KOPT-K1 (cell line): ENCODE results near the gene SYNGR4.

Source experiments
- H3K27ac ChIP-seq: fragments of 200-600 bp; sonication (generic); 2 replicates; pipeline ENCODE4 v1.5.1; 2016; ENCODE audit warnings: antibody characterized with exemption, mild to moderate bottlenecking, low read depth, low read length; ENCODE audit not compliant: poor library complexity, severe bottlenecking
- H3K36me3 ChIP-seq: fragments of 200-600 bp; sonication (generic); 2 replicates; pipeline ENCODE4 v1.5.1; 2017; ENCODE audit warnings: antibody characterized with exemption, mild to moderate bottlenecking, low read length, moderate library complexity; ENCODE audit not compliant: insufficient read depth
- H3K9me3 ChIP-seq: fragments of 200-600 bp; sonication (generic); 2 replicates; pipeline ENCODE4 v1.5.1; 2017; ENCODE audit warnings: antibody characterized with exemption, low read length, mild to moderate bottlenecking; ENCODE audit not compliant: insufficient read depth, poor library complexity, severe bottlenecking

SYNGR4 gene

DNA sequence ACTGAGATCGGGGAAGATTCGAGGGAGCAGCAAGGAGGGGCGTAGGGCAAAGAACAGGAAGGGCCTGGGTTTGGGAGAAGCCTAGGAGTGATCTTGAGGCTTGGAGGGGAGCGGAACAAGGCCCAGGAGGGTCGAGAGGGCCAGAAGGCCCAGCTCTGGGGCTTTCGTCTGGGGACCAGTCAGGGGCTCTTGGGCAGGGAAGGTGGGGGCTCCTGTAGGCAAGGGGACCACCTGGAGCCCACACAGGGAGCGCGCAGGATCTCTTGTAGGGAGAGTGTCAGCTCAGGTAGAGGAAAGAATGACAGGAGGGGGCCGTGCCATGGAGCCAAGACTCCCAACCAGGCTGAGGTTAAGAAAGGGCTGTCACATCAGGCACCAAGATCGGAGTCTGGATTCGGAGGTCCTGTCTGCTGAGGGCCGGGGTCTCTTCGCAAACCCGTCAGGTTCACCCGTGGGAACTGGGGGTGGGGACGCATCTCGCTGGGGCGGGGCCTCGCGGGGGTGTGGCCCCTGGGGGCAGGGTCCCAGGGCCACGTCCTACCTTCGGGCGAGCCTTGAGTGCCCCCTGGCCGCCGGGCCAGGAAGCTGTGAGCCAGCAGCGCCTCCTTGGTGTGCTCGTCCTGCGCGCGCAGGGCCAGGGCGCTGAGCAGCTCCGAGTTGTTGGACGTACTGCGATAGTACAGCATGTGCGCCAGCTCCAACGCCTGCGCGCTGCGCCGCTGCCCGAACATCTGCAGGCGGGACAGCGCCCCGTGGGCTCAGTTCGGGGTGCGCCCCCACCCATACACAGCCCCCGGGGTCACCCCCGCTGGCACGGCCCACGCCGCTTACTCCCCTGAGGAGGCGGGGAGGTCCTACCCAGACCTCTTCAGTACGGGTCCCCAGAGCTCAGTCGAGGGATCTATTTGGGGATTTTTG is 30.4 kb upstream of the SYNGR4 start:
- peak overlapping the region; percentile 88 for H3K27ac ChIP-seq
- peaks cover 5% of the 10 kb centered on the region for H3K9me3 ChIP-seq
- H3K36me3 ChIP-seq: no peaks in the 10 kb centered on the region

DNA sequence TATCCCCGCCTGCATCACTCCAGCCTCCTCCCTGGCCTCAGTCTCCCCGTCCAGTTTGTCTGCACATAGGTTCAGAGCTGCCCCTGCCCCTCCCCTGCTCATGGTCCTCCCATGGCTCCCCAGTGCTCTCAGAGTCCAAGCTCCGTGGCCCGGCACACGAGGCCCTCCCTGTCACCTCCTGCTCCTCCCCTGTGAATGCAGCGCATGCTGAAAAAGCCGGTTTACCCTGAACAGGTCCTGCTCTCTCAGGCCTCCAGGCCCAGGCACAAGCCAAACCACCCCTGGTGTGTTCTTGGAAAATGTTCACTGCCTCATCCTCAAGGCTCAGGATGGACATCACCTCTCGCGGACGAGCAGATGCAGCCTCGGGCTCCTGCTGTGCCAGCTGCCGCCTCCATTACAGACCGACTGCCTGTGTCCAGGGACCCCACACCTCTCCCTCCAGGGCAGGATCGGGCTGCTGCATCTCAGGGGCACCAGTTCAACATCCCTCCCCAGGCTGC is 25.9 kb upstream of the SYNGR4 start:
- Histone ChIP-seq H3K27ac (no peak overlapping the region), H3K9me3 (no peaks in the 10 kb centered on the region), H3K36me3 (no peaks in the 10 kb centered on the region; the same call in 1 of the 2 replicates)

DNA sequence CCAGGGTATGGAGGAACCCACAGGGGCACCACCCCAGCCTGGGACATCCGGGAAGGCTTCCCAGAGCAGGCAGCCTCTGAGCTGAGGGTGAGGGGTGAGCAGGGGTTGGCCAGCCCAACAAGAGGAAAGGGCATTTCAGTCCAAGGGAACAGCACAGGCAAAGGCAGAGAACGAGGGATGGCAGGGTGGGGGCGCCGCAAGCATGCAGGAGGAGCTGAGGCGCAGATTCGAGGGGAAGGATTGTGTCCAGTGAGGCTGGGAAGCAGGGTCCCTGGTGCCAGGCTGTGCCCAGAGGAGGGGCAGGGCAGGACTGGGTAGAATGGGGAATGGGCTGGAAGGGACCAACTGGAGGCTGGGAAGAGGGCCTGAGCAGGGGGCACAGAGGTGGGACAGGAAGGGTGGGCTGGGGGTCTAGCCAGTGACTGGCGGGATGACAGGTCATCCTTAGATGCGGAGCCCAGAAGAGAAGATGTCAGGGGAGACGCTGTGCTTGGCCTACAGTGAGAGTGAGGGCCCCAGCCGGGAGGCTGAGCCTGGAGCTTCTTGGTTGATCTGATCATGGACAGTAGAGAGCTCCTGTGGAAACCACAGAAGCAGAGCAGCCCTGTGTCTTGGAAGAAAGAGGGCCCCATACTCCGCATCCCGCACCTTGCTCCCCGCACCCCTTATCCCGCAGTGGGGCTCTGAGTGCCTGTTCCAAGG is 25.2 kb upstream of the SYNGR4 start:
- no peaks in the 10 kb centered on the region for H3K9me3 ChIP-seq
- no peak overlapping the region for H3K27ac ChIP-seq
- H3K36me3 ChIP-seq: no peaks in the 10 kb centered on the region; the same call in 1 of the 2 replicates

DNA sequence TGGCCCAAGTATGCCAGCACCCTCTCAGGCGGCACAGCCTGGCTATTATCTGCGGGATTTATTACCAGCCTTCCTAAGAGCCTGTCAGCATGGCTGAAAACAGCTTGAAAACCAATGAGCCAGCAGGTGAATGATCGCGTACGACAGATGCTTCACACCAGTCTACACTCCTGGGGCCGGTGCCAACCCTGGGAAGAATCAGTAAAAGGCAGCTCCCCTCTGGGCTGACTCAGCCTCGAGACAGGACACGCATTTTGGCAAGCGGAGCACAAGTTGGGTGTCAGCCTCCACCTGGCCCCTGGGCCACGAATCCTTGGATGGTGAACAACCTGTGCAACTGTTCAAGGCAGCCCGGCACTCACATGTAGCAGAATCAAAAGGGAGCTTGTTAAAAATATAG is 23.2 kb upstream of the SYNGR4 start:
- Histone ChIP-seq H3K36me3 (no peaks in the 10 kb centered on the region; the same call in 1 of the 2 replicates), H3K27ac (no peak overlapping the region)

GRCh38 chr19:48341515-48342413 is 22.4 kb upstream of the SYNGR4 start:
- no peaks in the 10 kb centered on the region for H3K9me3 ChIP-seq
- H3K27ac ChIP-seq: no peak overlapping the region
- no peaks in the 10 kb centered on the region; the same call in 1 of the 2 replicates for H3K36me3 ChIP-seq

More for the DNA sequence above, 23.2 kb upstream of the SYNGR4 start:
- H3K9me3 ChIP-seq: no peaks in the 10 kb centered on the region

- no peak overlapping the region for H3K27ac ChIP-seq
- no peaks in the 10 kb centered on the region; the same call in 1 of the 2 replicates for H3K36me3 ChIP-seq
- no peaks in the 10 kb centered on the region for H3K9me3 ChIP-seq
Observed at GRCh38 chr19:48342414-48342738, 21.8 kb upstream of the SYNGR4 start.

GRCh38 chr19:48342841-48343540 is 21.2 kb upstream of the SYNGR4 start:
- Histone ChIP-seq H3K36me3 (no peaks in the 10 kb centered on the region; the same call in 1 of the 2 replicates), H3K27ac (no peak overlapping the region), H3K9me3 (no peaks in the 10 kb centered on the region)

GRCh38 chr19:48344892-48345291 is 19.3 kb upstream of the SYNGR4 start:
- Histone ChIP-seq H3K27ac (no peak overlapping the region), H3K36me3 (no peaks in the 10 kb centered on the region; the same call in 1 of the 2 replicates), H3K9me3 (no peaks in the 10 kb centered on the region)

DNA sequence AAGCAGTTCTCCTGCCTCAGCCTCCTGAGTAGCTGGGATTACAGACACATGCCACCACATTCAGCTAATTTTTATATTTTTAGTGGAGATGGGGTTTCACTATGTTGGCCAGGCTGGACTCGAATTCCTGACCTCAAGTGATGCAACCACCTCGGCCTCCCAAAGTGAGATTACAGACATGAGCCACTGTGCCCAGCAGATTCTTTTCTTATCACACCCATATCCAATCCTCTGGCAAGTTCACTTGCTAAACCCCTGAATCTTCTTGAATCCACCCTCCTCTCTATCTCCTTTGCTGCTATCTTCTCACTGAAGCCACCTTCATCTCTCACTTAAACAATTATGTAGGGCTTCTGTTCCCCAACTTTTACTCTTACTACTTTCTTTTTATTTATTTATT is 18.0 kb upstream of the SYNGR4 start:
- H3K27ac ChIP-seq: no peak overlapping the region
- H3K36me3 ChIP-seq: no peaks in the 10 kb centered on the region; the same call in 1 of the 2 replicates
- no peaks in the 10 kb centered on the region for H3K9me3 ChIP-seq

DNA sequence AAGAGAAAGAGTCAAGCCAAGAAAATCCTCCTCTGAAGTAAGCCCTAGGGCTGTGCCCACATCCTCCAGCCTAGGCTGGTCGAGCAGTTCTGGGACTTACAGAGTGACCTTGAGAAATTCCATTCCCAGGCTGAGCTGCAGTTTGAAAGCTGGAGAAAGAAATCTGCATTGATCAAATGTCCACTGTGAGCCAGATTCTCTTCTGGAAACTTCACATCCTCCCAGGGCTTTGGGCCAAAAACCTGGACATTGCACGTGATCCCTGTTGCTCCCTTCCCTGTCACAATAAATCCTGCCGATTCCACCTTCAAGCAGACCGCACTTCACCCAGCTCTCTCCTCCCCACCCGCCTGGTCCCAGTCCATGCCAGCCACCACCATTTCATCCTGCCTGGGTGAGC is 16.1 kb upstream of the SYNGR4 start:
- Histone ChIP-seq H3K27ac (no peak overlapping the region), H3K36me3 (no peaks in the 10 kb centered on the region)

GRCh38 chr19:48348737-48349136 is 15.4 kb upstream of the SYNGR4 start:
- Histone ChIP-seq H3K27ac (no peak overlapping the region), H3K36me3 (no peaks in the 10 kb centered on the region), H3K9me3 (no peaks in the 10 kb centered on the region)

More for the DNA sequence above, 16.1 kb upstream of the SYNGR4 start:
- H3K9me3 ChIP-seq: no peaks in the 10 kb centered on the region

GRCh38 chr19:48350856-48351255 is 13.3 kb upstream of the SYNGR4 start:
- Histone ChIP-seq H3K27ac (no peak overlapping the region), H3K36me3 (no peaks in the 10 kb centered on the region), H3K9me3 (no peaks in the 10 kb centered on the region)

DNA sequence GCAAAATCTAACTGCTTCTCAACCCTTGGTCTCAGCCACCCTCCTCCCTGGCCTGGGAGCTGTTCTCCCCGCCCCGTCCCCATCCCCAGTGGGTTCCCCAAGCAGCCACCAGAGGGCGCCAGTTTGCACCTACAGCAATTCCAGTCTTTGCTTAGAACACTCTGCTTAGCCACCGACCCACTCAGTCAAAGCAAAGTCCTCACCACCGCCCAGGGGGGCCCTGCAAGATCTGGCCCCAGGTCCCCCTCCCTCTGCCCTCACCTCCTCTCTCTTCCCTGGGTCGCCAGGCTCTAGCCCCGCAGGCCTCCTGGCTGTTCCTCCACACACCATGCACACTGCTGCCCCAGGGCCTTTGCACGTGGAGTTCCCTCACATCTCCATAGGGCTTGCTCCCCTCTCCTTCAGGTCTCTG is 12.8 kb upstream of the SYNGR4 start:
- Histone ChIP-seq H3K9me3 (no peaks in the 10 kb centered on the region), H3K27ac (no peak overlapping the region), H3K36me3 (no peaks in the 10 kb centered on the region)

- no peak overlapping the region for H3K27ac ChIP-seq
Observed at GRCh38 chr19:48353677-48354076, 10.5 kb upstream of the SYNGR4 start.

More at GRCh38 chr19:48353677-48354076, 10.5 kb upstream of the SYNGR4 start:
- no peaks in the 10 kb centered on the region for H3K36me3 ChIP-seq
- H3K9me3 ChIP-seq: no peaks in the 10 kb centered on the region
